GM18507 (cell line): ENCODE data around the gene RNF215.

ENCODE experiments used
- DNase-seq: peaks from one replicate; pipeline ENCODE4 v3.0.0; 2011; ENCODE audit warnings: low read depth; ENCODE audit not compliant: insufficient read length; ENCODE audit errors: extremely low spot score
- FAIRE-seq: peaks from 2 replicates; lab custom pipeline; 2011; peaks lifted over from hg19 to GRCh38; lab: Jason Lieb, UNC

The RNF215 gene

DNA sequence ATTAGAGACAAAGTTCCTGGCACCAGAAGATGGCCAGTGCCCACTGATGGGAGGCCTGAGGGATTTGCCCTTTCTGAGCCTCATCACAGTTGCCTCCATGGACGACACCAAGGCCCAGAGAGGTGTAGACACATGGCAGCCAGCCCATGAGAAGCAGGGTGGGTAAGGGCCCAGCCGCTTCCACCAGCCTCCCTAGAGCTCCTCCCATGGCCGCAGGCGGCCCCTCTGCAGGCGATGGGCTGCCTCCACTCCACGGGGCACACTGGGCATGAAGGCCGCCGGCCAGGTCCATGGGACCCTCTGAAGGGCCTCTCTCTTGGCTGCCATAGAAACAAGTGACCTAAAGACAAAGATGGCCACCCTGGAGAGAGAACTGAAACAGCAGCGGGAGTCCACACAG lies 15.9 kb downstream of the RNF215 start:
- FAIRE-seq (no peak), DNase-seq (no peak)

DNA sequence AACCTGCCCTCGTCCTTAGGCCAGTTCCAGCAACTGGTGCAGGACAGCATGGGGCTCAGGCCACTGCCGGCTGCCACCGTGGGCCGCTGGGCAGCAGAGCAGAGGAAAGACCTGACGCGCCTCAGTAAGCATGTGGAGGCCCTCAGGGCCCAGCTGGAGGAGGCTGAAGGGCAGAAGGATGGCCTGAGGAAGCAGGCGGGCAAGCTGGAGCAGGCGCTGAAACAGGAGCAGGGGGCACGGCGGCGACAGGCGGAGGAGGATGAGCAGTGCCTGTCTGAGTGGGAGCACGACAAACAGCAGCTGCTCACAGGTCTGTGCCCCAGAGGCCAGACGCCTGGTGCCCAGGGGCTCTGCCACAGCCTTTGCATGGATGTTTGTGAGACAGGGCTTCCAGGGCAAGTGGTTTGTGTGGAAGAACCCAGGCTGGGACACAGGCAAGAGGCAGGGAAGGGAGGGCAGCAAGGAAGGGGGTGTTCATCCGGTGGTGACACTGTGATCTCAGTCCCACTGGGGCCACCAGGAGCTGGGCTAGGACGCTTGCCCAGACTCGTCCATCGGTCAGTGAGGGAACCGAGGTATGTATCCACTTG lies 16.5 kb downstream of the RNF215 start:
- no peak for FAIRE-seq
- no peak for DNase-seq

DNA sequence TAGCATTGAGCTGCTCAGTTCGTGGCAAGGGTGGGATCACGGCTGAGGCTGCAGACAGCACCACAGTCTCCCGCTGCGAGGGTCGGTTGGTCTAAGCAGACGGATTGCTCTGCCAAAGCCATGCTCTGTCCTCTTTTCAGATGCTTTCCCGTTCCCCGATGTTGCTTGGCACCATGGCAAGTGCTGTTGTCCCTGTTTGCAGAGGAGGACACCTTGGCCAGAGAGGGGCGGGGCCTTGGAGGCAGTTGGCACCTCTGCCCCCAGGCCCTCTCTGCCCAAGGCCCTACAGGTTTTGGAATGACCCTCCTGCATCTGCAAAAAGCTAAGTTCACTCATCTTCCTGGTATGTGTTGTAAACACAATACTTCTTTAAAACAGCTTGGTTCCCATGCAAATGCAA lies 18.8 kb downstream of the RNF215 start:
- DNase-seq: no peak
- no peak for FAIRE-seq

DNA sequence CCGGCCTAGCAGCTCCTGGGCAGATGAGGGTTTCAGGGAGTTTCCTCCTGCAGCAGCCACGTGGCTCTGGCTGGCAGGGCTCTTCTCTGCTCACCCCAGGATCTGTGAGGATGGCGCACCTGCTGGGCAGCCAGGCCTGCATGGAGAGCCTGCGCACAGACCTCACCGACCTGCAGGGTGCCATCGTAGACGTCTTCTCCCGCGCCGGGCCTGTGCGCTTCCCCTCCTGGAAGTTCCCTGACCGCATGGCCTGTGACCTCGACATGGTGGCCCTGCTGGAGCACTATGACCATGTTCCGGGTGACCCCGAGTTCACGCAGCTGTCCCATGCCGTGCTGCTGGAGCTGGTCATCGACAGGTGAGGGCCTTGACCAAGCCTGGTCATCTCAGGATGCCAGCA lies 21.3 kb downstream of the RNF215 start:
- no peak for DNase-seq
- no peak for FAIRE-seq

DNA sequence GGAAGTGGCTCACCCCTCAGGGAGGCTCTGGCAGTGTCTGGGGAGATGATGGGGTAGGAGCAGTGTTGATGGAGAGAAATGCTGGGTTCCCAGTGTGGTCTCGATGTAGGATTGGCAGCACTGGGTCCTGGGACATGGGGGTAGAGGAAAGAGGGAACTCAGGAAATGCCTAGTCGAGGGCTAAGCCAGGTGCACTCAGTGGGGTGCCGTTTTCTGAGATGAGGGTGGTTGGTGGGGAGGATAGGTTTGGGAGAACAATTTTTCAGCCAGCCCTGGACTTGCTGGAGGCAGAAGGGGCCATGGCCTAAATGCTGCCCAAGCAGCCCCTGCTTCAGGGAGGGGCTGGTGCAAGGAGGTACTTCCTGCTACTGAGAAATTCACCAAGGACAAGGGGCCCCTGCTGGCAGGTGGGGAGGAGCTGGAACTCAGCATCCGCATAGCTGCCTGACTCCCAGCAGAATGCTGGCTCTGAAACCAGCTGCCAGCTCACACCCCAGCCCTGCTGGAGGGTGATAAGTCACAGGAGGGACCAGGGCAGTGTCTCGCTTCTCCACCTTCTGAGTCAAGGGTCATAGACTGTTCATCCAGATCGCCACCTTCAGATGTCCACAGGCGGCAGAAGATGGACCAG lies 24.4 kb downstream of the RNF215 start:
- DNase-seq (no peak), FAIRE-seq (no peak)

DNA sequence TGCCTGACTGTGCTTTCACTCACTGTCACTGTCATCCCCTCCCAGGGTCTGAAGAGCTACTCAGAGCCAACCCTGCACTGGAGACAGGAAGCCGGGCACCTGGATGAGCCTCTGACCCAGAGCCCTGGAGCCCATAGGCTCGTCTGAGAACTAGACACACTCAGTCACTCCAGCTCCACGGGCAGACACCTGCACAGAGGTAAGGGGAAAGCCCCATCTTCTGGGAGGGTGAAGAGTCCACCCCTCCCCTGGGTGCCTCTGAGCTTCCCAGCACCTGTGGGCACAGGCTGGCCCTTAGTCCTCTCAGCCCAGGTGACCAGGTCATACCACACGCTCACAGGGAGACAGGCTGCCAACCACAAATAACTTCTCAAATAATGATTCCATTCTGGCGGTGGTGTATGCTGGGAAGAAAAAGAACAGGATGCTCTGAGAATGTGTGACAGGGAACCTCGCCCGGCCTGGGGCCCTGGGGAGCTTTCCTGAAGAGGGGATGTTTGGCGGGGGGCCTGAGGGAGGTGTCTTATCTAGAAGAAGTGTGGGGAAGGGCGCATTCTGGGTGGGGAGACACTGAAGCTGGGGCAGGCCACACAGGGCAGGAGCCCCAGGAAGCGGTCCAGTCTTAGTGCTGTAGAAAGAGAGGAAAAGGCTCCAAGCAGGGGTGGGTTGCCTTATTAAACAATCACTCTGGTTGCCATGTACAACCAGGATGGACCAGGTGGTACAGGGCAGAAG lies 25.1 kb downstream of the RNF215 start:
- DNase-seq (no peak), FAIRE-seq (no peak)

DNA sequence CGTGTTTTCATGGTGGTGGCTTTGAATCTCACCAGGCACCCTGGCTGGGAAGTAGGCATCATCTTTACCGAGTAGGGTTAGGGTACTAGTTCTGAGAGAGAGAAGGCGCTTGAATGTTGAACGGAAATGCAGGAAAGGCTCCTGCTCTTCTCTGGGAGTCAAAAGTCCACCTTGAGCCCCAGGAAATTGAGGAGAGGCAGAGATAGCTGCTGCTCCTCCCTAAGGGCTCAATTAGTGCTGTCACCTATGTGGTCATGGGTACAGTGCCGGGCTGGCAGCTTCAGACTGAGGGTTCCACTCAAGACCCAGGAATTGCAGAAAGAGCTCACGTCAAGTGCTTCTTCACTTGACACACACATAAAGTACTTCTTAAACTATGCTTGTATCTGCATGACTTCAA lies 28.7 kb downstream of the RNF215 start:
- no peak for FAIRE-seq
- DNase-seq: no peak

DNA sequence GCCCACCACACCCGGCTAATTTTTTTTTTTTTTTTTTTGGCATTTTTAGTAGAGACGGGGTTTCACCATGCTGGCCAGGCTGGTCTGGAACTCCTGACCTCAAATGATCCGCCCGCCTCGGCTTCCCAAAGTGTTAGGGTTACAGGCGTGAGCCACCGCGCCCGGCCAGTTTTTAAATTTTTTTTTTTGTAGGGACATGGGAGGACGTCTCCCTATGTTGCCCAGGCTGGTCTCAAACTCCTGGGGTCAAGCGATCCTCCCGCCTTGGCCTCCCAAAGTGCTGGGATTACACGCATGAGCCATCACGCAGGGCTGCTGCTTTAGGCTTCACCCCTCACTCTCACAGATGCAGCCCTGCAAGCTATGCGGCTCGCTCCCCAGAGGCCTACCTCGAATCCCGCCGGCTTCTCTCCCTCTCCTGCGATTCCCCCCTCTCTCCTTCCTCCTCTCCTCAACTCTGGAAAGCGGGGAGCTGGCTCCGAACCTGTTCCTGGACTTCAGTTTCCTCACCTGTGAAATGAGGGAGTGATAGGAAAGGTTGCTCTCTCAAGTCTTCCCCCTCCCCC lies 29.5 kb downstream of the RNF215 start:
- DNase-seq: no peak
- FAIRE-seq: no peak

DNA sequence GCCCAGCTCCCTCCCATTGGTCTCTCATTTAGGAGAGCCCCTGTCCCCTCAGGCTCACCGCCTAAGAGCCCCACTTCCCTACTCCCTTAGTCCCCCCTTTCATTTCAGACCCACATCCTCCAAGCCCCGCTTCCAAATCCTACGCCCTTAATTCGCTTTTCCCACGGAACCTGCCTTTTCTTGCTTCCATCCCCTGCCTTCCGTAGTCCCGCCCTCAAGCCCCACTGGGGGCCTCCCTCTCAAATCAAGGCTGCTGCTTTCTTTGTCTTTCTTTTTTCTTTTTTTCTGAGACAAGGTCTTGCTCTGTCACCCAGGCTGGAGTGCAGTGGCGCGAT lies 30.0 kb downstream of the RNF215 start:
- no peak for FAIRE-seq

DNA sequence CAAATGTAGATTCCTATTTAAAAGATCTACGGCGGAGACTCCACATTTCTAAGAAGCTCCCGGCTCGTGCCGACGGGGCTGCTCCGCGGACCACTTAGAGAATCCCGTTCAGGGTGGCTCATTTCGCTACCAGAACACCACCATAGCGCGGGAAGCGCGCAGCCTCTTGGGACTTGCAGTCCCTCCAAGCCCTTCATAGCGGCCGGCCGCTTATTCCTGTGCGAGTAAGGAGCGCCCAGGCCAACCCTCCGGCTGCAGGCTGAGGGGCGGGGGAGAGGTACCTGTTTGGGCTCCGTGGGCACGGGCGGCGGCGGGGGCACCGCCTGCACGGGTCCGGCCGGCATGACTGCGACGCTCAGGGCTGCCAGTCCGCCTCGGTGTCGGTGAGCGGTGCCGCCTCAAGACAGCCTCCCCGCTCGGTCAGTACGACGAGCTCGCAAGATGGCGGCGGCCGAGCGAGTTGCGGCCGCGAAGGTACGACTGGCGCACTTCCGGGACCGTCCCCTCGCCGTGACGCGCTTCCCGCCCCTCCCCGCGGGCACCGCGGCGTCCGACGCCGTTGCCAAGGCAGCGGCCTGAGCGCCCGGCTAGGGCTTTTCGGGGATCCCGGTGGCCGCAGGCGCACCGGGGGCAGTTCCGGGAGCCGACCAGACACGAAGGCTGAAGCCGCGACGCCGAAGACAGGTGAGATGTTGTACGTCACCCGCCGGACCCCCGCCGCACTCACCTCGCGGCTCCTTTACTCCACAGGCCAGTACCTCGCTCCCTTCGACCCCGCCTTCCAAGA lies 30.6 kb downstream of the RNF215 start, which contains the start of the genes CCDC157 and SF3A1:
Gene CCDC157, plus strand, starts transcription at position 559 of the 787 bp plus-strand sequence. CDS start 8,994 bp downstream, outside the sequence.
Gene SF3A1, minus strand, starts transcription at position 446 of the 787 bp plus-strand sequence. Its CDS starts 102 bp downstream, at position 344.
- DNase-seq (peak; percentile 89), FAIRE-seq (peak; percentile 87)

More for the DNA sequence above, 30.0 kb downstream of the RNF215 start:
- DNase-seq: no peak

DNA sequence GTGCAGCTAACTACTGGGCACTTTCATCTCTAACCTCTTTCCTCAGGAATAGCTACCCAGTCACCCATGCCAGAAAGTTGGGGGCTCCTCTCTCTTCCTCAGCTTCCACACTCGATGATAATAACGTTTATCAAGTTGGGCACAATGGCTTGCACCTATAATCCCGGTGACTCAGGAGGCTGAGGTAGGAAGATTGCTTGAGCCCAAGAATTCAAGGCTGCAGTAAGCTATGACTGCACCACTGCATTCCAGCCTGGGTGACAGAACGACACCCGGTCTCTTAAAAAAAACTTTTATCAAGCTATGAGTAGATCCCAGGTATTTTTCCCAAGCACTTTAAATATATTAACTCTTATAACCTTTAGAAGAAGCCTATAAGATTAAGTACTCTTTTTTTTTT lies 32.6 kb downstream of the RNF215 start:
- FAIRE-seq (no peak), DNase-seq (no peak)

DNA sequence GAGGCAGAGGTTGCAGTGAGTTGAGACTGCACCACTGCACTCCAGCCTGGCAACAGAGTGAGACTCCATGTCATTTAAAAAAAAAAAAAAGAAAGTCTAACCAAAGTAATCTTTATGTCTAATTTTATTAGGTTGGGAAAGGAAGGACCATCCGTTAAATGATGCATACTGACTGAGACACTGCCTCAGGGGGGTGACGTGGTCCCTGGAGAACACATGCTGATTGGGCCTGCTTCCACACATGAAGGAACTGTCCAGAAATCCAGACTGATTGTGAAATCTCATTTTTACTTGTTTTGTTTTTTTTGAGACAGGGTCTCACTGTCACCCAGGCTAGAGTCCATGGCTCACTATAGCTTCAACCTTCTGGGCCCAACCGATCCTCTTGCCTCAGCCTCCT lies 36.0 kb downstream of the RNF215 start:
- no peak for DNase-seq
- FAIRE-seq: no peak

DNA sequence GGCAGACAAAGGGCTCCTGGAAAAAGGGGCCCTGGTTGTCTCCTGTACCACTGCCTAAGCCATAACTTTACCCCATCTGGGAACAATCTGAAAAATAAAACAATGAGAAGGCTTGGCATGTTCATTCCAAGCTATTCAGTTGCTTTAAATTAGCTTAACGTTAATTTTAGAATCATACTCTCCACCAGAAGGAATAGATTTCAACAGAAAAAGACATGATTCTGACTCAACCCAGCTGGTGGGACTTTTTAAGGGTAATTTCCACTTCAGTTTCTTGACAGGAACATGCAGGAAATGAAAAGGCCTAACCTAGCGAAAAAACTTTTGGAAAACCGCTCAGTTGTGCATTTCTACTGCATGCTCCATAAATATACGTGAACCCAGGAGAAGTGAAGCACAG lies 38.4 kb downstream of the RNF215 start:
- FAIRE-seq (no peak), DNase-seq (no peak)

DNA sequence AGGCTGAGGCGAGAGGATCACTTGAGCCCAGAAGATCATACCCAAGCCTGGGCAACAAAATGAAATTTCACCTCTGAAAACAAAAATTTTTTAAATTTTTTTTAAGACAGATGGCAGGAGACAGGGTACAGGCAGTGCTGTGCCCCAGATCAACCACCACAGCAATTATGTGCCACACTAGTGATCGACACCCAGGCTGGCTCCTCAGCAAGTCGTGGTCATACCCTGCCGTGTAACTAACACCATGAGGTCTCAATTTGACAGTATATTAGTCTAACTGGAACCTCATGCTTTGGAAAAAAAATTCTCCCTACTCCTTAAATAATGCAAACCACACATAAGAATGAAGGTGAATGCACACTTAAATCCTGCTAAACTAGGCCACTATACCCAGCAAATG lies 38.8 kb downstream of the RNF215 start:
- FAIRE-seq: no peak

DNA sequence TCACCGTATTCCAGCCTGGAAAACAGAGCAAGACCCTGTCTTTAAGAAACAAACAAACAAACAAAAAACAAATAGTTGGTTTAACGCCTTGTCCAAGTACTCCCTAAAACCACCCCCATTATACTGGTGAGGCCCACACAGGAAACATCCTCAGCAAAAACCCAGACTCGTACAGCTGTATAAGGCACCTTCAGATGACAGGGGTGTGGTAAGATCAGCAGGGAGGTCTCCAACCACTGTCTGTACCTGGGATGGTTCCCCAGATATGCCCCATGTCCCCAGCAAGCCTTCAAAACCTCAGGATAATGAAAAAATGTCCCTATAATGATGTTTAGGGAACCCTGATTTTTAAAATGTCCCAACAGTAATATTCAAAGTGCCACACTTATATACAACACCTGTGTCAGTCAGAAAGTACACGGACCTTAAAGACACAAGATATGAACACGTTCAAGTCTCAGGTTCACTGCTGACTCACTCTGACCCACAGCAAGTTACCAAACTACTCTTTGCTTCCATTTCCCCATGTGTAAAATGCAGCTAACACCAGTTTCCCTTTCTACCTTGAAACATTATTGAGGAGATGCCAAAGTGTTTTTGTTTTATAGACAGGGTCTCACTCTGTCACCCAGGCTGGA lies 39.8 kb downstream of the RNF215 start:
- FAIRE-seq (no peak), DNase-seq (no peak)

More for the DNA sequence above, 38.8 kb downstream of the RNF215 start:
- DNase-seq: no peak

DNA sequence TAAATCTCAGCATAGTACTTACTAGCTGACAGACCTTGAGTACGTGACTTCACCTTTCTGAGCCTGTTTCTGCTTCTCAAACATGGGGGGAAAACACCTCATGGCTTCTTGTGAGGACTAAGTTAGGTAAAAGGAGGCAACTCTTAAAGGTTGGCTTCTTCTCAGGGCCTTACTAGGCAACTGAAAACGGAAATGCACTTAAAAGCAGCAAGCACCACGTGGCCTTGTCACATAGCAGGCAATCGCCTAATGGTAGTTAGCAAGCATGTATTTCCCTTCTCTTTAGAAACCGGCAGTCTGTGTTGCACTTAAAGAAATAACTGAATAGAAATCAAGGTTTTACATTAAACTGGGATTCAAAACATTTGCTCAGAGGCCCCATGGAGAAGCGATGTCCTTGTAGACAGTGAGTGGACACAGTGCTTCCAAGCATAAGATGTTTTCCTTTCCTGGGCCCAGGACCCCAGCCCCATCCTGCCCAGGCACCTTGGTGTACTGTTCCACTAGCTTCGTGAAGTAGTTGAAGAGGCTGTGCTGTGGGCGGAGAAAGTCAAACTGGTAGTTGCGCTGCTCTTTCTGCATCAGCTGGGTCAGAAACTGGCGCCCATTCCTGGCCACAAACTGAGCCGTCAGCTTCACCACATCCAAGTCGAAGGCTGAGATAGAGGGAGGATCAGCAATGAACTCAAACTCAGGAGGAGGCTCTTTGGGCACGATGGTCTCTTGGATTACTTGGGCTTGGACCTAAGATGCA lies 42.6 kb downstream of the RNF215 start:
- FAIRE-seq: no peak
- DNase-seq: no peak

DNA sequence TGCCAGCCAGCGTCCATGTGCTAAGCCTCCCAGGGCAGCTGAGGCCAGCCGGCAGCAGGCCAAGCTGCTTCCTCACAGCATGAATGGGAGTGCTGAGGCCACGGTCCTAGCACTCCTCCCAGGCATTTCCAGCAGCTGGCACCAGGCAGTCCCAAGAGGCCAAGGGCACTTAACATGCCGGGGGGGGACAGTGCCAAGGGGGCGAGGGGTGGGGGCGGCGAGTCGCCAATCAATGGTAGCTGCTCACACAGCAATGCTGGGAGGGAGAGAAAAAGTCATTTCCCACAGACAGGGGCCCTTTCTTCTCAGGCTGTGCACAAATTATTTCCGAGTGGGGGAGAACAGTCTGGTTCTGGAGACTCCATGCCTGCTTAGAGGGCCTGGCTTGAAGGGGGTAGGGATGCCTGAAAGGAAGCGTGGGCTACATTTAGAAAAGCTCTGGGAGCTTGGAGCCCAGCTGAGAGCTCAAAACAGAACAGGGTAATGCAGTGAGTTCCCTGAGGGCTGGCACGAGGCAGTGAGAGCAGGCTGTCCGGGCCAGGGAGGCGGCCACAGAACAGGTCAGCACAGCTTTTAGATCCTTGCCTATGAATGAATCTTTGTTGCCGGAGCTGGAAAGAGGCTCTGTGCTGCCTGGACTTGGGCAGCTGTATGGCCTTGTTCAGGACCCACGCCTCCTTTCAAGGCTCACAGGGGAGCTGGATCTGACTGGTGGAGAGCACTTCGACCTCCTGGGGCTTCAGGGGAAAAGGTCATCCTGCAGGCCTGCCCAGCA lies 46.1 kb downstream of the RNF215 start:
- FAIRE-seq: no peak
- no peak for DNase-seq

DNA sequence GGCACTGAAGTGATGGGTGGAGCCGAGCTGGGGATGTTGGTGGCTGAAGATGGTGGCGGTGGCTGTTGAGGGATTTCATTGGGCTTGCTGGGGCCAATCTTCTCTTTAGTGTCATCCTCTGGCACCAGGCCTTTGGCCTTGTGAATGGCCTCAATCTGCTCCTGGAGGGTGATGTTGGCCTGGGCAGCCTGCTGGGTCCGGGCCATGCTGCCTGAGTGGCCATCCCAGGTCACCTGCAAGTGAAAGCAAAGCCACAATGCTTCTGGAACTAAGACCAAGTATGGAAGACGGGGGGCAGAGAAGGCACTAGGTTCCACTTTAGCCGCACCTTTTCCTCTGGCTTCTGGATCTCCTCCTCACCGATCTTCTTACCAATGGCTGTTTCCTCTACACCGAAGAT lies 48.4 kb downstream of the RNF215 start:
- DNase-seq: no peak
- FAIRE-seq: no peak
